OCI-LY7 (cell line): Measurements from ENCODE around the gene SPNS2.

Source experiments
- CTCF ChIP-seq: fragments of 200-600 bp; sonication (generic); conservative IDR thresholded peaks from 2 replicates; pipeline ENCODE4 v1.5.1; 2014; ENCODE audit warnings: mild to moderate bottlenecking, antibody characterized with exemption, low read length, moderate library complexity, mixed read lengths
- EZH2phosphoT487 ChIP-seq: fragments of 200-600 bp; sonication (generic); IDR thresholded peaks from 2 replicates; pipeline ENCODE4 v1.6.1; 2018; ENCODE audit warnings: low read depth, borderline replicate concordance, mild to moderate bottlenecking, mixed run types, antibody characterized with exemption, low read length, moderate library complexity, mixed read lengths

GRCh38 chr17:4574448-4575045 is 75.9 kb downstream of the SPNS2 start:
- TF ChIP-seq CTCF (no peak), EZH2phosphoT487 (no peak)
